B cell (primary cell): ENCODE results near the gene CATSPERB.

Experiments
- EZH2 ChIP-seq: IDR thresholded peaks from 2 replicates; pipeline ENCODE4 v1.6.1; 2012; ENCODE audit warnings: borderline replicate concordance, low read depth, mild to moderate bottlenecking, moderate library complexity, low read length; ENCODE audit not compliant: insufficient read depth, poor library complexity, severe bottlenecking
- TF ChIP-seq, protein P1 (sequence below): fragments of 200-600 bp; IDR thresholded peaks from one replicate; pipeline ENCODE4 v1.8.0; 2022; ENCODE audit warnings: antibody characterized with exemption, mild to moderate bottlenecking

DNA sequence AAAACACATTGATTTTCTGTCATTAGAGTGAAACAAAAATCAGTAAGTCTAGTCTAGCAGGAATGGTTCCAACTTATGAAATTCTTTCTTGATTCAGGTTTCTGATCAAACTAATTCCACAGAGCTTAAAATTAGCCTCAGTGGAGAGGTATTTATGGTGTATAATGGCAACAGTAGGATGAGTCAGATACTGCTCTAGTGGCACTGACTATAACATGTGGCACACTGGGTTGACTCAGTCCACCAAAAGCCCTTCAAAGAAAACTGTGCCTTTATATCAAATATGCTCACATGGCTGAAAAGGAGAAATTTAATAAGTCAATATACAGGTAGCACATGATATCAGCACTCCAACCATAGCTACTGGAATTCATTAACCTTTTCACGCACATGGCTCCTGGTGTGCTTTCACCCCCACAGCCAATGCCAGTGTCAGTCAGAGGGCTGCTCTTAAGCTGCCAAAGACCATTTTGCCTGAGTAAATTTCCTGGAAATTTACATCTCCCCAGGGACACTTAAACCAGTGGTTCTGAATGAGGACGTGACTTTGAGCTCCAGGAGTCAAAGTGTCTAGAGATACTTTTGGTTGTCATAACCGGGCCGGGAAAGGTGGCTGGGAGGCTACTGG is 21.7 kb upstream of the CATSPERB start:
- TF ChIP-seq, protein P1, sequence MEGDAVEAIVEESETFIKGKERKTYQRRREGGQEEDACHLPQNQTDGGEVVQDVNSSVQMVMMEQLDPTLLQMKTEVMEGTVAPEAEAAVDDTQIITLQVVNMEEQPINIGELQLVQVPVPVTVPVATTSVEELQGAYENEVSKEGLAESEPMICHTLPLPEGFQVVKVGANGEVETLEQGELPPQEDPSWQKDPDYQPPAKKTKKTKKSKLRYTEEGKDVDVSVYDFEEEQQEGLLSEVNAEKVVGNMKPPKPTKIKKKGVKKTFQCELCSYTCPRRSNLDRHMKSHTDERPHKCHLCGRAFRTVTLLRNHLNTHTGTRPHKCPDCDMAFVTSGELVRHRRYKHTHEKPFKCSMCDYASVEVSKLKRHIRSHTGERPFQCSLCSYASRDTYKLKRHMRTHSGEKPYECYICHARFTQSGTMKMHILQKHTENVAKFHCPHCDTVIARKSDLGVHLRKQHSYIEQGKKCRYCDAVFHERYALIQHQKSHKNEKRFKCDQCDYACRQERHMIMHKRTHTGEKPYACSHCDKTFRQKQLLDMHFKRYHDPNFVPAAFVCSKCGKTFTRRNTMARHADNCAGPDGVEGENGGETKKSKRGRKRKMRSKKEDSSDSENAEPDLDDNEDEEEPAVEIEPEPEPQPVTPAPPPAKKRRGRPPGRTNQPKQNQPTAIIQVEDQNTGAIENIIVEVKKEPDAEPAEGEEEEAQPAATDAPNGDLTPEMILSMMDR = no peak
- no peak for TF ChIP-seq EZH2
